Osteocyte (in vitro differentiated cells): ENCODE data around the gene CBLN3. TPM values are rescaled to one million over a fixed set of nuclear protein-coding genes. Genes with fewer than 3 reads are reported as not detected.
"Not testable (repeated sequence)": the region's sequence is repeated elsewhere in the genome, so short reads cannot be mapped to it uniquely, and the experiment has no call there.

Experiments
- DNase-seq: peaks from one replicate; pipeline ENCODE4 v3.0.0; 2021; ENCODE audit warnings: mixed read lengths; ENCODE audit not compliant: unreplicated experiment; ENCODE audit errors: extremely low spot score
- H3K27ac Mint-ChIP-seq: one replicate; pipeline ENCODE4 v1.8.0; 2021; ENCODE audit warnings: mild to moderate bottlenecking, mixed read lengths; ENCODE audit not compliant: unreplicated experiment
- H3K27me3 Mint-ChIP-seq: one replicate; pipeline ENCODE4 v1.8.0; 2021; ENCODE audit warnings: mixed read lengths; ENCODE audit not compliant: unreplicated experiment
- H3K36me3 Mint-ChIP-seq: one replicate; pipeline ENCODE4 v1.8.0; 2021; ENCODE audit warnings: mixed read lengths; ENCODE audit not compliant: unreplicated experiment
- H3K4me1 Mint-ChIP-seq: one replicate; pipeline ENCODE4 v1.8.0; 2021; ENCODE audit warnings: mixed read lengths; ENCODE audit not compliant: unreplicated experiment
- H3K4me3 Mint-ChIP-seq: one replicate; pipeline ENCODE4 v1.8.0; 2021; ENCODE audit warnings: mild to moderate bottlenecking, moderate library complexity, mixed read lengths; ENCODE audit not compliant: unreplicated experiment
- H3K9me3 Mint-ChIP-seq: one replicate; pipeline ENCODE4 v1.8.0; 2021; ENCODE audit warnings: mixed read lengths; ENCODE audit not compliant: unreplicated experiment
- CTCF ChIP-seq: fragments of 200-600 bp; sonication (generic); IDR thresholded peaks from 2 replicates; pipeline ENCODE4 v1.5.0; 2021; ENCODE audit warnings: antibody characterized with exemption, mild to moderate bottlenecking, moderate library complexity
- total RNA-seq: library from RNA; stranded (reverse); gene quantifications from 2 replicates; pipeline ENCODE4 v1.2.1, GENCODE V29; 2021

Gene CBLN3
- total RNA-seq, 1 donor from 2014 or later, result 5.5 TPM

GRCh38 chr14:24458736-24459135 lies 29.3 kb upstream of the CBLN3 start:
- H3K4me3 Mint-ChIP-seq, result no peak overlapping the region

GRCh38 chr14:24456980-24457379 lies 27.5 kb upstream of the CBLN3 start:
- Mint-ChIP-seq H3K4me3 (no peak overlapping the region), H3K36me3 (peaks cover 34% of the 10 kb centered on the region), H3K9me3 (peaks cover 13% of the 10 kb centered on the region), H3K27me3 (no peaks in the 10 kb centered on the region), H3K27ac (no peak overlapping the region), H3K4me1 (no peaks in the 10 kb centered on the region)
- no peak for DNase-seq
- no peak for TF ChIP-seq CTCF

More at GRCh38 chr14:24458736-24459135, 29.3 kb upstream of the CBLN3 start:
- peaks cover 20% of the 10 kb centered on the region for H3K36me3 Mint-ChIP-seq
- no peaks in the 10 kb centered on the region for H3K4me1 Mint-ChIP-seq
- no peak for DNase-seq
- H3K27me3 Mint-ChIP-seq, result no peaks in the 10 kb centered on the region
- peaks cover 9% of the 10 kb centered on the region for H3K9me3 Mint-ChIP-seq
- no peak overlapping the region for H3K27ac Mint-ChIP-seq
- no peak for TF ChIP-seq CTCF

GRCh38 chr14:24450828-24451227 lies 21.4 kb upstream of the CBLN3 start:
- not testable (repeated sequence) for H3K9me3 Mint-ChIP-seq, H3K4me1 Mint-ChIP-seq, H3K27ac Mint-ChIP-seq, H3K4me3 Mint-ChIP-seq, H3K27me3 Mint-ChIP-seq, DNase-seq
- H3K36me3 Mint-ChIP-seq, result peaks cover 28% of the 10 kb centered on the region

- no peak for DNase-seq
- peaks cover 22% of the 10 kb centered on the region for H3K4me1 Mint-ChIP-seq
- H3K36me3 Mint-ChIP-seq, result peaks cover 25% of the 10 kb centered on the region
- H3K4me3 Mint-ChIP-seq, result peak overlapping the region; percentile 89
- no peaks in the 10 kb centered on the region for H3K27me3 Mint-ChIP-seq
- peak overlapping the region; percentile 100 for H3K27ac Mint-ChIP-seq
- no peak for TF ChIP-seq CTCF
- no peaks in the 10 kb centered on the region for H3K9me3 Mint-ChIP-seq
Measured at GRCh38 chr14:24443053-24443665, 13.7 kb upstream of the CBLN3 start.

- Mint-ChIP-seq H3K27me3 (no peaks in the 10 kb centered on the region), H3K9me3 (no peaks in the 10 kb centered on the region), H3K27ac (peak within 1 kb of the TSS; percentile 100), H3K4me3 (peak within 1 kb of the TSS; percentile 89), H3K36me3 (peaks cover 32% of the 10 kb centered on the region), H3K4me1 (peaks cover 22% of the 10 kb centered on the region)
- DNase-seq, result peak; percentile 98
- TF ChIP-seq CTCF, result peak; percentile 7
Measured at GRCh38 chr14:24442240-24443052, 13.0 kb upstream of the CBLN3 start, which contains the start of gene SDR39U1. TSS of gene SDR39U1 (minus strand) at chr14:24442776. CDS start at chr14:24442769, 7 bp downstream.
